GM18870 (cell line): ENCODE data around the gene PPP5C.
"Not testable (repeated sequence)": the region's sequence is repeated elsewhere in the genome, so short reads cannot be mapped to it uniquely, and the experiment has no call there.

ENCODE experiments used
- ATAC-seq: cut with Tn5 transposase; IDR thresholded peaks from one replicate; pipeline ENCODE4 v1.9.1; 2021; ENCODE audit warnings: moderate library complexity; ENCODE audit not compliant: unreplicated experiment

PPP5C gene

GRCh38 chr19:46383846-46384245 is 37.0 kb downstream of the PPP5C start:
- ATAC-seq = no peak

GRCh38 chr19:46384396-46384795 is 37.5 kb downstream of the PPP5C start:
- ATAC-seq = no peak

- ATAC-seq = no peak
Measured at GRCh38 chr19:46385636-46386035, 38.7 kb downstream of the PPP5C start.

- ATAC-seq = no peak
Measured at GRCh38 chr19:46386151-46386550, 39.3 kb downstream of the PPP5C start.

- no peak for ATAC-seq
Measured at GRCh38 chr19:46386996-46387712, 40.3 kb downstream of the PPP5C start.

GRCh38 chr19:46387713-46388130 is 40.8 kb downstream of the PPP5C start:
- no peak for ATAC-seq

GRCh38 chr19:46388311-46389095 is 41.6 kb downstream of the PPP5C start:
- ATAC-seq = no peak

GRCh38 chr19:46390121-46390858 is 43.4 kb downstream of the PPP5C start:
- ATAC-seq = no peak

- ATAC-seq = no peak
Measured at GRCh38 chr19:46390866-46391265, 44.0 kb downstream of the PPP5C start.

- ATAC-seq = no peak
Measured at GRCh38 chr19:46391296-46392251, 44.7 kb downstream of the PPP5C start.

GRCh38 chr19:46392252-46392801 is 45.4 kb downstream of the PPP5C start:
- no peak for ATAC-seq

GRCh38 chr19:46392837-46393236 is 46.0 kb downstream of the PPP5C start:
- no peak for ATAC-seq

- ATAC-seq = no peak
Measured at GRCh38 chr19:46393456-46394401, 46.8 kb downstream of the PPP5C start.

GRCh38 chr19:46394402-46394797 is 47.5 kb downstream of the PPP5C start:
- no peak for ATAC-seq

- not testable (repeated sequence) for ATAC-seq
Measured at GRCh38 chr19:46397801-46398479, 51.1 kb downstream of the PPP5C start.

GRCh38 chr19:46402725-46403124 is 55.8 kb downstream of the PPP5C start:
- ATAC-seq = no peak

GRCh38 chr19:46404055-46404752 is 57.3 kb downstream of the PPP5C start:
- ATAC-seq = no peak
